Regular cardiac myocyte (primary cell): ENCODE data around the gene MAPK13. TPM values are rescaled to one million over a fixed set of nuclear protein-coding genes. Genes with fewer than 3 reads are reported as not detected.

Experiments used
- total RNA-seq: library from RNA; depleted of rRNA; stranded (reverse); fragments of >200 nt; gene quantifications from 2 replicates; pipeline ENCODE4 v1.2.3, GENCODE V29; 2014

MAPK13 gene
- total RNA-seq, result 16.6 and 26.5 TPM in 2 replicates

DNA sequence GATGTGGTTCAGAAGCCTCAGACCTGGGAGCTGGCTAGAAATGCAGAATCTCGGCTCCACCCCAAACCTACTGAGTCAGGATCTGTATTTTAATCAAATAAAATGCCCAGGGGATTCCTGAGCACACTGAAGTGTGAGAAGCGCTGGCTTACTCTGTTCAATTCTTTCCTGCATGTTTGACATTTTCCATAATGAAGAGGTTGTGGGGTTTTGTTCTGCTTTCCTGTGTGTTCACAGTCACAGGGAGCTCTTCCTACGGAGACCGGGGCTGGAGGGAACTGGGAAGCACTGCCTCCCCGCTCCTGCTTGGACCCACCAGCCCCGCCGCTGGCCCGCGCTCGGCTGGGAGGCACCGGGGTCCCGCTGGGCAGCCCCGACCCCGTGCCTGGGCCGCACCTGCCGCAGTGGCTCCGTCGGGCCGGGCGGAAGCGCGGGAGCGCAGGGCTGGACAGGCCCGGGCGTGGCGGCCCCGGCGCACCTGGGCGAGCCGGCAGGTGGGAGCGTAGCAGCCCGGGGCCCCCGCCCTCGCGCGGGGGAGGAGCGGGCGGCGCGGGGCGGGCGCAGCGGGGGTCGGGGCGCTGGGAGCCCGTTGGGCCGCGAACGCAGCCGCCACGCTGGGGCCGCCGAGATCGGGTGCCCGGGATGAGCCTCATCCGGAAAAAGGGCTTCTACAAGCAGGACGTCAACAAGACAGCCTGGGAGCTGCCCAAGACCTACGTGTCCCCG lies at the start of gene MAPK13:
TSS of gene MAPK13 (plus strand) at position 573 of the 726 bp plus-strand sequence. CDS start at position 643, 70 bp downstream.

Other genes starting within 250 kb of the MAPK13 start
- gene SRPK1, start 209.4 kb upstream of the MAPK13 start, total RNA-seq, result 57.5 and 95.7 TPM in 2 replicates
- gene SLC26A8, start 105.9 kb upstream of the MAPK13 start, total RNA-seq, result not detected in 2 replicates
- gene MAPK14, start 102.7 kb upstream of the MAPK13 start, total RNA-seq, result 54.7 and 56.0 TPM in 2 replicates
- 9.0 and 11.8 TPM in 2 replicates for gene BRPF3, start 66.2 kb downstream of the MAPK13 start, total RNA-seq
- not detected in 2 replicates for gene PNPLA1, start 139.5 kb downstream of the MAPK13 start, total RNA-seq
- gene BNIP5, start 206.4 kb downstream of the MAPK13 start, total RNA-seq, result not detected in 2 replicates